HG03342 (cell line): ENCODE measurements around the gene GALNT2.

ENCODE experiments used
- ATAC-seq: cut with Tn5 transposase; IDR thresholded peaks from one replicate; pipeline ENCODE4 v1.9.1; 2021; ENCODE audit warnings: mild to moderate bottlenecking, moderate library complexity; ENCODE audit not compliant: unreplicated experiment

The GALNT2 gene

GRCh38 chr1:230087028-230087716 is 20.1 kb downstream of the GALNT2 start:
- ATAC-seq: no peak

- ATAC-seq: no peak
Observed at GRCh38 chr1:230087717-230088105, 20.7 kb downstream of the GALNT2 start.

- ATAC-seq: no peak
Observed at GRCh38 chr1:230090194-230090711, 23.2 kb downstream of the GALNT2 start.

GRCh38 chr1:230091473-230092231 is 24.6 kb downstream of the GALNT2 start:
- ATAC-seq: no peak

- ATAC-seq: no peak
Observed at GRCh38 chr1:230094746-230095145, 27.7 kb downstream of the GALNT2 start.

- no peak for ATAC-seq
Observed at GRCh38 chr1:230095938-230096337, 28.9 kb downstream of the GALNT2 start.

- no peak for ATAC-seq
Observed at GRCh38 chr1:230097370-230097769, 30.3 kb downstream of the GALNT2 start.

GRCh38 chr1:230098723-230099122 is 31.7 kb downstream of the GALNT2 start:
- ATAC-seq: no peak

- no peak for ATAC-seq
Observed at GRCh38 chr1:230099465-230099864, 32.4 kb downstream of the GALNT2 start.

- no peak for ATAC-seq
Observed at GRCh38 chr1:230100932-230101331, 33.9 kb downstream of the GALNT2 start.

- ATAC-seq: no peak
Observed at GRCh38 chr1:230101556-230101955, 34.5 kb downstream of the GALNT2 start.

- ATAC-seq: no peak
Observed at GRCh38 chr1:230102046-230102445, 35.0 kb downstream of the GALNT2 start.

GRCh38 chr1:230102472-230102871 is 35.4 kb downstream of the GALNT2 start:
- ATAC-seq: no peak

- no peak for ATAC-seq
Observed at GRCh38 chr1:230103306-230104173, 36.5 kb downstream of the GALNT2 start.

- ATAC-seq: no peak
Observed at GRCh38 chr1:230104395-230105244, 37.6 kb downstream of the GALNT2 start.

GRCh38 chr1:230105245-230105753 is 38.3 kb downstream of the GALNT2 start:
- ATAC-seq: no peak

- peak; percentile 20 for ATAC-seq
Observed at GRCh38 chr1:230105754-230106625, 39.0 kb downstream of the GALNT2 start.

- no peak for ATAC-seq
Observed at GRCh38 chr1:230107941-230108340, 40.9 kb downstream of the GALNT2 start.

- no peak for ATAC-seq
Observed at GRCh38 chr1:230108580-230108979, 41.5 kb downstream of the GALNT2 start.
